ENCODE results near the gene HOOK1. TPM values are rescaled to one million over a fixed set of nuclear protein-coding genes. Genes with fewer than 3 reads are reported as not detected.

HOOK1 gene
- total and polyA plus RNA-seq, 2 donors (not counting 3 experiments of a cell fraction or from before 2014, with no cell fraction given): not detected

GRCh38 chr1:59814180-59814900 lies 409 bp upstream of the HOOK1 start:
- no peak overlapping the region for H3K9ac ChIP-seq (replicated peaks; ENCODE audit: extremely low read depth, insufficient read depth, low read length)
- H3K27ac ChIP-seq (ENCODE audit: insufficient read depth, low read depth, low read length): no peak overlapping the region
- no peak for FAIRE-seq
- H3K36me3 ChIP-seq (ENCODE audit: control insufficient read depth in 2 of 2, extremely low read depth in 1 of 2, insufficient read depth in 2 of 2, low read length in 2 of 2): no peaks in the 10 kb centered on the region
- peak overlapping the region in 2 of 3 experiments; percentile 34 to 36 for H3K4me3 ChIP-seq (replicated peaks in 1 of 3; ENCODE audit: insufficient read depth in 1 of 3, low read depth in 1 of 3, low read length in 3 of 3)
- H2AFZ ChIP-seq (ENCODE audit: low read depth, low read length): peak overlapping the region; percentile 59
- H3K9me1 ChIP-seq (replicated peaks; ENCODE audit: control insufficient read depth, extremely low read depth, insufficient read depth, low read length): no peaks in the 10 kb centered on the region
- TF ChIP-seq CTCF (IDR thresholded peaks at IDR 0.05; ENCODE audit: extremely low read depth in 1 of 2, insufficient read depth in 1 of 2, low read depth in 1 of 2, low read length in 2 of 2) (no peak), GATA2 (IDR thresholded peaks at IDR 0.05; ENCODE audit: insufficient read depth, insufficient read length, low read depth, low read length) (no peak), EZH2 (IDR thresholded peaks at IDR 0.05; ENCODE audit: borderline replicate concordance, low read depth, low read length, severe bottlenecking) (no peak), POLR2A (IDR thresholded peaks at IDR 0.05; ENCODE audit: low read depth, low read length) (no peak), POLR2AphosphoS5 (IDR thresholded peaks at IDR 0.05; ENCODE audit: insufficient read depth, low read depth, low read length) (no peak), JUN (IDR thresholded peaks at IDR 0.05; ENCODE audit: borderline replicate concordance, insufficient read depth, insufficient read length, low read depth) (no peak), FOS (IDR thresholded peaks at IDR 0.05; ENCODE audit: borderline replicate concordance, insufficient read depth, low read length) (no peak), MYC (IDR thresholded peaks at IDR 0.05; ENCODE audit: low read depth, low read length) (no peak)
- TF ChIP-seq, protein P1, sequence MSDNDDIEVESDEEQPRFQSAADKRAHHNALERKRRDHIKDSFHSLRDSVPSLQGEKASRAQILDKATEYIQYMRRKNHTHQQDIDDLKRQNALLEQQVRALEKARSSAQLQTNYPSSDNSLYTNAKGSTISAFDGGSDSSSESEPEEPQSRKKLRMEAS (IDR thresholded peaks at IDR 0.05; ENCODE audit: insufficient read depth, insufficient read length): no peak
- peaks cover 25 to 46% of the 10 kb centered on the region in 2 experiments for H3K27me3 ChIP-seq (ENCODE audit: control insufficient read depth in 2 of 2, insufficient read depth in 2 of 2, low read length in 2 of 2)
- dilution Hi-C loops (cut with MboI; ENCODE audit: extremely low pct_ligation_motif_present, low sequenced_read_pairs): no loop called here
- CTCF ChIA-PET: interaction anchor here (0.8 kb wide), 1 partner anchor 133 kb away, joined by 3 read pairs; no protein-coding TSS in a partner anchor
- POLR2A ChIA-PET: no interaction called here
- no peaks in the 10 kb centered on the region for H4K20me1 ChIP-seq (replicated peaks; ENCODE audit: control insufficient read depth, extremely low read depth, insufficient read depth, low read length)
- H3K79me2 ChIP-seq (ENCODE audit: control insufficient read depth, insufficient read depth, low read length): no peaks in the 10 kb centered on the region
- no peaks in the 10 kb centered on the region for H3K9me3 ChIP-seq (replicated peaks; ENCODE audit: control insufficient read depth, insufficient read depth, low read length)
- peak overlapping the region; percentile 17 for H3K4me2 ChIP-seq (ENCODE audit: insufficient read depth, low read length)
- peaks cover 3% of the 10 kb centered on the region for H3K4me1 ChIP-seq (ENCODE audit: control insufficient read depth, extremely low read depth, insufficient read depth, low read length)
- no peak for DNase-seq (ENCODE audit: low read depth, low spot score)
- BruUV-seq (replicated peaks): no TSS peak
- intact Hi-C loops (cut with micrococcal nuclease): no loop called here

Measured in endothelial cell of umbilical vein (primary cell).